NCI-H1930 (cell line): Measurements from ENCODE around the gene OSCP1.

Source experiments
- DNase-seq, 2 experiments: peaks; one replicate each; lab custom pipeline; 2025; lab: John Stamatoyannopoulos, UW

Gene OSCP1

GRCh38 chr1:36401602-36402503 lies 48.4 kb downstream of the OSCP1 start:
- no peak for DNase-seq

- no peak for DNase-seq
Observed at GRCh38 chr1:36400825-36401601, 49.2 kb downstream of the OSCP1 start.

GRCh38 chr1:36400514-36400824 lies 49.8 kb downstream of the OSCP1 start:
- DNase-seq, result no peak

- no peak for DNase-seq
Observed at GRCh38 chr1:36398370-36398977, 51.8 kb downstream of the OSCP1 start.

GRCh38 chr1:36397378-36398230 lies 52.6 kb downstream of the OSCP1 start, which contains the start of gene LSM10:
TSS of gene LSM10 (minus strand) at chr1:36397908. CDS start at chr1:36394129, 3,779 bp downstream.
- peak; percentile 85 for DNase-seq

- no peak for DNase-seq
Observed at GRCh38 chr1:36397083-36397377, 53.2 kb downstream of the OSCP1 start.

GRCh38 chr1:36396359-36396758 lies 53.9 kb downstream of the OSCP1 start:
- no peak for DNase-seq

GRCh38 chr1:36393686-36394085 lies 56.6 kb downstream of the OSCP1 start:
- DNase-seq, result no peak

GRCh38 chr1:36392836-36393235 lies 57.4 kb downstream of the OSCP1 start:
- no peak for DNase-seq

GRCh38 chr1:36391271-36391670 lies 59.0 kb downstream of the OSCP1 start:
- DNase-seq, result no peak

- DNase-seq, result no peak
Observed at GRCh38 chr1:36390411-36390810, 59.8 kb downstream of the OSCP1 start.

- no peak for DNase-seq
Observed at GRCh38 chr1:36389999-36390398, 60.3 kb downstream of the OSCP1 start.

GRCh38 chr1:36389261-36389660 lies 61.0 kb downstream of the OSCP1 start:
- DNase-seq, result no peak

- no peak for DNase-seq
Observed at GRCh38 chr1:36387141-36387949, 62.9 kb downstream of the OSCP1 start.

GRCh38 chr1:36386265-36387140 lies 63.7 kb downstream of the OSCP1 start:
- peak; percentile 71 to 74 for DNase-seq

GRCh38 chr1:36385410-36386264 lies 64.6 kb downstream of the OSCP1 start, which contains the start of gene STK40:
TSS of gene STK40 (minus strand) at chr1:36385924. CDS start at chr1:36361332, 24,592 bp downstream.
- DNase-seq, result peak; percentile 96 to 97

GRCh38 chr1:36384542-36385409 lies 65.5 kb downstream of the OSCP1 start:
- DNase-seq, result peak in 1 of 2 experiments; percentile 35

GRCh38 chr1:36383240-36383639 lies 67.0 kb downstream of the OSCP1 start:
- DNase-seq, result no peak
